NB4 (cell line): ENCODE results near the gene CCDC88B.

Source experiments
- DNase-seq: peaks from one replicate; pipeline ENCODE4 v3.0.0; 2010; ENCODE audit warnings: low read depth
- H3K4me3 ChIP-seq: one replicate; pipeline ENCODE4 v1.5.1; 2011; ENCODE audit warnings: mild to moderate bottlenecking, low read depth, low read length, moderate library complexity
- MYC ChIP-seq: IDR thresholded peaks from 2 replicates; pipeline ENCODE4 v1.6.1; 2011; ENCODE audit warnings: low read depth, low read length
- POLR2A ChIP-seq: IDR thresholded peaks from 2 replicates; pipeline ENCODE4 v1.6.1; 2011; ENCODE audit warnings: mild to moderate bottlenecking; ENCODE audit not compliant: insufficient read length; ENCODE audit errors: extremely low read depth
- TF ChIP-seq, protein P1 (sequence below): IDR thresholded peaks from 2 replicates; pipeline ENCODE4 v1.6.1; 2011; ENCODE audit warnings: low read depth, low read length
- TF ChIP-seq, protein P2 (sequence below): IDR thresholded peaks from one replicate; pipeline ENCODE4 v1.5.1; 2012; ENCODE audit warnings: low read depth, low read length

CCDC88B gene

DNA sequence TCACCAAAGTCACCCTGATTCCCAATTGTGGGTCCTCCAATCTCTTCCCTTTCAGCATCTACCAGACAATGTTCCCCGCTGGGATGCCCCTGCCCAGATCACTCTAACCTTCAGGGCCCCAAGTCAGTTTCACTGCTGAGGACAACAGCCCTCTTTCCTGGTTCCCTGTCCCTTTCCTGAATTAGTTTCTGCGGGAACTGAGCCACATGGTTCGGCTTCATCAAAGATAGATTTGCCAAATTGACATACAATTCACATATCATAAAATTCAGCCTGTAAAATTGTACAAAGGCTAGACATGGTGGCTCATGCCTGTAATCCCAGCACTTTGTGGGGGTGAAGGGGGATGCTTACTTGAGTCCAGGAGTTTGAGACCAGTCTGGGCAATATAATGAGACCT lies 12.0 kb upstream of the CCDC88B start:
- DNase-seq, result no peak
- no peak for TF ChIP-seq MYC
- no peak for TF ChIP-seq POLR2A
- TF ChIP-seq, protein P1, sequence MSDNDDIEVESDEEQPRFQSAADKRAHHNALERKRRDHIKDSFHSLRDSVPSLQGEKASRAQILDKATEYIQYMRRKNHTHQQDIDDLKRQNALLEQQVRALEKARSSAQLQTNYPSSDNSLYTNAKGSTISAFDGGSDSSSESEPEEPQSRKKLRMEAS, result no peak
- H3K4me3 ChIP-seq, result no peak overlapping the region

DNA sequence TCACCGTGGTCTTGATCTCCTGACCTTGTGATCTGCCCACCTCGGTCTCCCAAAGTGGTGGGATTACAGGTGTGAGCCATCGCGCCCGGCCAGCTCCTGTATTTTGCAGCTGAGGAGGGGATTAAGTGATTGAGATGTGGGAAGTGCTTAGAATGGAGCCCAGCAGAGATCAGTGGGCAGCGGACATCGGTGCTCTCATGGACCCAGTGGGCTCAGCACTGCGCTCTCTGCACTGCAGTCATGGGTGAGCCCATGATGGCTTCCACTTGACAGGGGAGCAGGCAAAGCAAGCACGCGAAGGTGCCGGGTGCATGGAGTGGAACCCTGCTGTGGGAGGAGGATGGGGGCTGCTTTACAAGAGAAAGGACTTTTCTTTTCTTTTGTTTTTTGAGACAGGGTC lies 9.1 kb upstream of the CCDC88B start:
- DNase-seq, result no peak
- TF ChIP-seq, protein P2, sequence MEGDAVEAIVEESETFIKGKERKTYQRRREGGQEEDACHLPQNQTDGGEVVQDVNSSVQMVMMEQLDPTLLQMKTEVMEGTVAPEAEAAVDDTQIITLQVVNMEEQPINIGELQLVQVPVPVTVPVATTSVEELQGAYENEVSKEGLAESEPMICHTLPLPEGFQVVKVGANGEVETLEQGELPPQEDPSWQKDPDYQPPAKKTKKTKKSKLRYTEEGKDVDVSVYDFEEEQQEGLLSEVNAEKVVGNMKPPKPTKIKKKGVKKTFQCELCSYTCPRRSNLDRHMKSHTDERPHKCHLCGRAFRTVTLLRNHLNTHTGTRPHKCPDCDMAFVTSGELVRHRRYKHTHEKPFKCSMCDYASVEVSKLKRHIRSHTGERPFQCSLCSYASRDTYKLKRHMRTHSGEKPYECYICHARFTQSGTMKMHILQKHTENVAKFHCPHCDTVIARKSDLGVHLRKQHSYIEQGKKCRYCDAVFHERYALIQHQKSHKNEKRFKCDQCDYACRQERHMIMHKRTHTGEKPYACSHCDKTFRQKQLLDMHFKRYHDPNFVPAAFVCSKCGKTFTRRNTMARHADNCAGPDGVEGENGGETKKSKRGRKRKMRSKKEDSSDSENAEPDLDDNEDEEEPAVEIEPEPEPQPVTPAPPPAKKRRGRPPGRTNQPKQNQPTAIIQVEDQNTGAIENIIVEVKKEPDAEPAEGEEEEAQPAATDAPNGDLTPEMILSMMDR, result no peak
- TF ChIP-seq MYC (no peak), POLR2A (no peak)
- H3K4me3 ChIP-seq, result no peak overlapping the region

DNA sequence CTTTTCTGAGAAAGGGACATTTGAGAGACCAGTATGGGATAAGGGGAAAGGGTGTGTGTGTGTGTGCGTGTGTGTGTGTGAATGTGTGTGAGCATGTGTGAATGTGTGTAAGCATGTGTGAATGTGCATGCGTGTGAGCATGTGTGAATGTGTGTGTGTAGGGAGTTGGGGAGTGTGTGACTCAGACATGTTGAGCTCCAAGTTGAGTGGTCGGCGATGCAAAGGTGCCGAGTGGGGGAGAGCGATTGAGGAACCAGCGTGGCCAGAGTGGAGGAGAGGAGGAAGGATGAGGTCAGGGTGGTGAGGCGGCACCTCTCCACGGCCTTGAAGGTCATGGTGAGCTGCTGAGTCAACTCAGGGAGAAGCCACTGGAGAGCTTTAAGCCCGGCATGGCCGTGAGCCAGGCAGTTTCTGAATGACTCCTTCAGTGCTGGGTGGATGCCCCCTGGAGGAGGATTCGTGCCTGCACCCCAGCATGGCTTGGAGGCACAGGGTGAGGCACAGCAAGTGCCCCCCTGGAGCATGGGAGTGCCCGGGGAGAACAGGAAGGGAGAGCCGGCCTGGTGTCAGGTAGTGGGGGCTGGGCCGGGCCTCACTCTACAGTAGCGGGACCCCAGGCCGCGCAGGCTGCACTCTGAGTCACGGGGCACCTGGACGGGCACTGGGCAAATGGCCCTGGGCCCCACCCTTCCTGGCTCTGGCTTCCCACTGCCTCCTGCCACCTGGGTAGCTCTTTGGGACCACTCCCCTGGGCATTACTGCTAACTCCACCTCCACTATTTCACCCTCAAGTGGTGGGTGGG lies 8.2 kb upstream of the CCDC88B start:
- peak; percentile 95 for DNase-seq
- H3K4me3 ChIP-seq, result no peak overlapping the region
- TF ChIP-seq, protein P1, result peak; percentile 78
- TF ChIP-seq, protein P2, result peak; percentile 81
- TF ChIP-seq POLR2A (no peak), MYC (peak; percentile 53; the same call in 1 of the 2 replicates)

DNA sequence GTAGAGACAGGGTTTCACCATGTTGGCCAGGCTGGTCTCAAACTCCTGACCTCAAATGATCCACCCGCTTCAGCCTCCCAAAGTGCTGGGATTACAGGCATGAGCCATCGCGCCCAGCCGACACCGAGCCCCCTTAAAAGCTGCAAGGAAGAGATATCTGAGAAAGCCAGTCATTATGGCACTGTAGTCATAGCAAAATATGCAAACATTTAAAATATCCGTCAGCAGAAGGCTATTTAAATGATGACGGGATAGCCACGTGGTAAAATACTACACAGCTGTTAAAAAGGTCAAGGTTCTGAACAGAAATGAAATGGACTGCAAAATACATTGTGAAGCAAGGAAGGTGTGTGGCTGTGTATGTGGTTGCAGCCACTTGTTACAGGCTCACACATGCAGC lies 6.4 kb upstream of the CCDC88B start:
- no peak overlapping the region for H3K4me3 ChIP-seq
- TF ChIP-seq POLR2A (no peak), MYC (no peak)
- TF ChIP-seq, protein P2, result no peak
- TF ChIP-seq, protein P1, result no peak
- no peak for DNase-seq

DNA sequence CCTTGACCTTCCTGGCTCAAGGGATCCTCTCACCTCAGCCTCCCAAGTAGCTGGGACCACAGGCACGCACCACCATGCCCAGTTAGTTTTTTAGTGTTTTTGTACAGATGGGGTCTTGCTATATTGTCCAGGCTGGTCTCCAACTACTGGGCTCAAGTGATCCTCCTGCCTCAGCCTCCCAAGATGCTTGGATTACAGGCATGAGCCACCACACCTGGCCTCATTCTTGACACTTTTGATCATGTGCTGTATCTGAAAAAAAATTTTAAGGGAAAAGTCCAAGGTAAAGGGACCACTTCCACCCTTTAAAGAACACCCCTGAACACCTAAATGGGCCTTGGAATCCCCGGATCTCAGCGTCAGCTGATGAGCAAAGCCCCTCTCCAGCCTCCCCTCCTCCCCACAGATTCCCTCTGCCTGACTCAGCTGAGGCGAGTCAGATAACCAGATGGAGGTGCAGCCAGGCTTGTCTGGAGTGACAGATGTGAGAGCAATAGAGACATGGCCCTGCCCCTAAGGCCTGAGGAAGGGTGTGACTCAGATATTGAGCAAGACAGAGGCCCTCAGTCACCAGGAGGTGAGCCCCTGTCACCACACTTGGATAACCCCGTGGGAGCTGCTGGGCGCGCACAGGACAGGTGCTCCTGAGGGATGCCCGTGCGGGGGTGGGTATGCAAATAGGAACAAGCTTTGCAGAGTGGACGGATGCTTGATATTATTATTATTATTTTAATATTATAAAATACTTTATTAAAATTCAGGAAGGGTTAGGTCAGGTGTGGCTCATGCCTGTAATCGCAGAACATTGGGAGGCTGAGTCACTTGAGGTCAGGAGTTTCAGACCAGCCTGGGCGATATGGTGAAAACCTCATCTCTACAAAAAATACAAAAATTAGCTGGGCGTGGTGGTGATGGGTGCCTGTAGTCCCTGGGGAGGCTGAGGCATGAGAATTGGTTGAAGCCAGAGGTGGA lies 5.0 kb upstream of the CCDC88B start:
- DNase-seq, result peak; percentile 97
- H3K4me3 ChIP-seq, result no peak overlapping the region
- TF ChIP-seq MYC (peak; percentile 60; the same call in 1 of the 2 replicates), POLR2A (no peak)
- TF ChIP-seq, protein P2, result no peak
- TF ChIP-seq, protein P1, result peak; percentile 77

DNA sequence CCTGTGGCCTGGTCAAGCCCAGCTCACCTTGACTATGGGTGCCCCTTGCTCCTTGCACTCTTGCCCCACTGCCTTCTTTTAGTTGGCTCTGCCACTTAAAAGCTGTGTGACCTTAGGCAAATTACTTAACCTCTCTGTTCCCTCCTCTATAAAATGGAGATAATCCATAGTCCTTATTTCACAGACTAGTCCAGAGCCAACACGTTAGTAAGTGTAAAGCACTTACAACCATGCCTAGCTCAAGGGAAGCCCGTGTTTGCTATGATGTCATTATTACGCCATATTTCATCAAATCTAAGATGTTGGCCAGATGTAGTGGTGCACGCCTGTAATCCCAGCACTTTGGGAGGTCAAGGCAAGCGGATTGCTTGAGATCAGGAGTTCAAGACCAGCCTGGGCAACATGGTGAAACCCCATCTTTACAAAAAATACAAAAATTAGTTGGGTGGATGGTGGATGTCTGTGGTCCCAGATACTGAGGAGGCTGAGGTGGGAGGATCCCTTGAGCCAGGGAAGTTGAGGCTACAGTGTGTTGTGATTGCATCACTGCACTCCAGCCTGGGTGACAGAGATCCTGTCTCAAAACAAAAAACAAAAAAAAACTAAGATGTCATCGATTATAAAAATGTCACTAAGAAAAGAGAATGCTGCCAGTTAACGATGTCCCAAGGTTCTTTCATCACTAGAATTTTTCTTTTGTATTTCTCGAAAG lies 2.3 kb upstream of the CCDC88B start:
- DNase-seq, result no peak

More for the DNA sequence above, 2.3 kb upstream of the CCDC88B start:
- H3K4me3 ChIP-seq, result no peak overlapping the region
- TF ChIP-seq POLR2A, result no peak
- no peak for TF ChIP-seq MYC
- TF ChIP-seq, protein P2, result no peak
- TF ChIP-seq, protein P1, result no peak
